Measurements from ENCODE around the gene ATXN3. TPM values are rescaled to one million over a fixed set of nuclear protein-coding genes. Genes with fewer than 3 reads are reported as not detected.

ATXN3 gene
- total RNA-seq, result 23.8 and 29.3 TPM in 2 replicates

DNA sequence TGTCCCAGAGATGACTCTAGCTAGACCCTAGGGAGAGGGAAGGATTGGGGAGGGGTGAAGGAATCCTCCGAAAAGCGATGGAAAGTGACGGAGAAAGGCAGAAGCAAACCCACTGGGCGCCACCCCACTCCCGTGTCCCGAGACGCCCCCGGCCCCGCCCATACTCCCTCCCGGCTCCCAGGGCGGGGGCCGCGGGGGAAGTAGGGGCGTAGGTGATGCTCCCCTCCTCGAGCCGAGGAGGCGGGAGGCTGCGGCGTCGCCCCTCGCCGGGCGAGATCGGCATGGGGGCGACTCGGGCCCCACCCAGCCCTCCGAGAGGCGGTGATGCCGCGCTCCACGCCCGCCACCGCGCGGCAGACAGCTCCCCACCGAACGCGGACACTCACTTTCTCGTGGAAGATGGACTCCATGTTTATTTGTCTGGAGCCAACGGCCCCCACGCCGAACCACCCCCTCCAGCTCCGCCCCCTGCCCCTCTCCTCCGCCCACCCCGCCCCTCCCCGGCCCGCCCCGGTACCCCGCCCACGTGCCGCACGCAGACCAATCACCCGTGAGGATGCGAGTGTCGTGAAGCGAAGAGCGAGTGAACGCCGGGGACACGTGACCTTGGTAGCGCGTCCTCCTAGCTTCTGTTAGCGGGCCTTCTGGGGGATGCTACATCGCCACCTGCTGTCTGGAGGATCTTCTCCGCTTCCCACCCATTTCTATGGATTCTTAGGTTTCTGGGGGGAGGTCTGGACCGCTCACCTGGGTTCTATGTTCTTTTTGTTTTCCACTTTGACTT is at the start of gene ATXN3:
Gene ATXN3 (minus strand): TSS at position 440 of the 784 bp plus-strand sequence. CDS start 30 bp downstream, at position 410.
- Mint-ChIP-seq H3K4me3 (peak within 1 kb of the TSS; percentile 100), H3K27ac (peak within 1 kb of the TSS; percentile 92), H3K4me1 (peaks cover 46% of the 10 kb centered on the region), H3K36me3 (ENCODE audit: low read depth) (peaks cover 6% of the 10 kb centered on the region), H3K27me3 (no peaks in the 10 kb centered on the region), H3K9me3 (no peaks in the 10 kb centered on the region)
- intact Hi-C loops (cut with micrococcal nuclease), result loop anchor here (1.0 to 10.0 kb wide), 7 partner anchors 15 to 1078 kb away; partner anchors contain the start of genes CPSF2, GOLGA5, LYSET and MOAP1
- ChIA-PET CTCF (interaction anchor here (0.6 to 3.3 kb wide), 11 partner anchors 12 to 580 kb away, joined by 3 to 28 read pairs (median 5); partner anchors contain the start of genes CPSF2, NDUFB1 and TRIP11), POLR2A (interaction anchor here (0.5 to 5.0 kb wide), 12 partner anchors 16 to 1709 kb away, joined by 3 to 141 read pairs (median 4); partner anchors contain the start of genes CPSF2, LGMN, NDUFB1 and TRIP11)
- peak; percentile 81 for DNase-seq
- ATAC-seq (ENCODE audit: low read depth), result peak; percentile 91
- TF ChIP-seq CTCF (IDR thresholded peaks at IDR 0.05), result no peak

GRCh38 chr14:92154283-92154942 is 48.0 kb upstream of the ATXN3 start:
- intact Hi-C loops (cut with micrococcal nuclease), result no loop called here
- H3K4me3 Mint-ChIP-seq, result no peak overlapping the region
- H3K27me3 Mint-ChIP-seq, result no peaks in the 10 kb centered on the region
- POLR2A ChIA-PET, result no interaction called here
- no peak overlapping the region for H3K27ac Mint-ChIP-seq
- CTCF ChIA-PET, result no interaction called here
- DNase-seq, result no peak
- H3K9me3 Mint-ChIP-seq, result no peaks in the 10 kb centered on the region
- H3K36me3 Mint-ChIP-seq (ENCODE audit: low read depth), result peaks cover 72% of the 10 kb centered on the region
- no peak for ATAC-seq (ENCODE audit: low read depth)
- H3K4me1 Mint-ChIP-seq, result no peaks in the 10 kb centered on the region
- TF ChIP-seq CTCF (IDR thresholded peaks at IDR 0.05), result no peak

DNA sequence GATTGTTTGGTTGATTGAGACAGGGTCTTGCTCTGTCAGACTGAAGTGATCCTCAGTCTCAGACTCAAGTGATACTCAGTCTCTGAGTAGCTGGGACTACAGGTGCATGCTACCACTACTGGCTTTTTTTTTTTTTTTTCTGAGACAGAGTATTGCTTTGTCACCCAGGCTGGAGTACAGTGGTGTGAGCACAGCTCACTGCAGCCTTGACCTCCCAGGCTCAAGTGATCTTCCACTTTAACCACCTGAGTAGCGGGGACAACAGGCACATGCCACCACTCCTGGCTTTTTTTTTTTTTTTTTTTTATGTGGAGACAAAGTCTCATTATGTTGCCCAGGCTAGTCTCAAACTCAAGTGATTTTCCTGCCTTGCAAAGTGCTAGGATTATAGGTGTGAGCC is 47.2 kb upstream of the ATXN3 start:
- no peak overlapping the region for H3K27ac Mint-ChIP-seq
- H3K4me1 Mint-ChIP-seq, result no peaks in the 10 kb centered on the region
- no peak for TF ChIP-seq CTCF (IDR thresholded peaks at IDR 0.05)
- no peak overlapping the region for H3K4me3 Mint-ChIP-seq
- H3K36me3 Mint-ChIP-seq (ENCODE audit: low read depth), result peaks cover 69% of the 10 kb centered on the region
- ChIA-PET CTCF (no interaction called here), POLR2A (no interaction called here)
- intact Hi-C loops (cut with micrococcal nuclease), result no loop called here
- no peak for ATAC-seq (ENCODE audit: low read depth)
- no peak for DNase-seq
- no peaks in the 10 kb centered on the region for H3K9me3 Mint-ChIP-seq
- H3K27me3 Mint-ChIP-seq, result no peaks in the 10 kb centered on the region

- ChIA-PET CTCF (no interaction called here), POLR2A (no interaction called here)
- no peak overlapping the region for H3K27ac Mint-ChIP-seq
- ATAC-seq (ENCODE audit: low read depth) (no peak), DNase-seq (no peak)
- no peaks in the 10 kb centered on the region for H3K4me1 Mint-ChIP-seq
- H3K27me3 Mint-ChIP-seq, result no peaks in the 10 kb centered on the region
- H3K9me3 Mint-ChIP-seq, result no peaks in the 10 kb centered on the region
- H3K4me3 Mint-ChIP-seq, result no peak overlapping the region
- no peak for TF ChIP-seq CTCF (IDR thresholded peaks at IDR 0.05)
- intact Hi-C loops (cut with micrococcal nuclease), result no loop called here
- H3K36me3 Mint-ChIP-seq (ENCODE audit: low read depth), result peaks cover 67% of the 10 kb centered on the region
Measured at GRCh38 chr14:92144708-92145107, 38.3 kb upstream of the ATXN3 start.

DNA sequence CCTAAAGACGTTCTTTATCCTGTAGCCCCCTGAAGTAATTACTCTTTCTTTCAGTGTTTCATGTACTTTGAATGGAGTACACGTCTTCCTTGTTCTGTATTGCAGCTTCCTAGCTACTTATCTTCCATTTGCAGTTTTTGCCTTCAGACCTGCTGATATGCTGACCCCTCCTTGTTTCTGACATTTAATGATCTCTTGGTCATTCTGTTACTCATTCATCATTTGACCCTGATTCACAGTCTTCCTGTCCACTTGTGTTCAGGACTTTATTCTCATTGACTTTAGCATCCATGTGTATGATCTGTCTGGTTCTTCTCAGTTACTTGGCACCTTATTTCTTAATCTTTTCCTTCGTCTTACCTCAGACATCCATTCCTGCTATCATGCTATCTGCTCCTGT is 37.6 kb upstream of the ATXN3 start:
- intact Hi-C loops (cut with micrococcal nuclease), result no loop called here
- Mint-ChIP-seq H3K27me3 (no peaks in the 10 kb centered on the region), H3K27ac (no peak overlapping the region), H3K9me3 (no peaks in the 10 kb centered on the region), H3K4me3 (no peak overlapping the region), H3K4me1 (no peaks in the 10 kb centered on the region), H3K36me3 (ENCODE audit: low read depth) (peaks cover 68% of the 10 kb centered on the region)
- no peak for ATAC-seq (ENCODE audit: low read depth)
- ChIA-PET POLR2A (no interaction called here), CTCF (no interaction called here)
- TF ChIP-seq CTCF (IDR thresholded peaks at IDR 0.05), result no peak
- no peak for DNase-seq
